Neural progenitor cell (in vitro differentiated cells): Measurements from ENCODE around the gene OR13J1. TPM values are rescaled to one million over a fixed set of nuclear protein-coding genes. Genes with fewer than 3 reads are reported as not detected.

Experiments used
- DNase-seq: peaks from one replicate; pipeline ENCODE4 v3.0.0-alpha.2; 2016; ENCODE audit warnings: low spot score
- H2AFZ ChIP-seq: fragments of 200-600 bp; sonication (generic); replicated peaks from 2 replicates; pipeline ENCODE4 v1.6.1; 2016; ENCODE audit warnings: antibody characterized with exemption
- H3F3A ChIP-seq: fragments of 200-600 bp; sonication (generic); 2 replicates; pipeline ENCODE4 v1.6.1; 2016; ENCODE audit warnings: antibody characterized with exemption, low read depth
- H3K27ac ChIP-seq: fragments of 200-600 bp; sonication (generic); 2 replicates; pipeline ENCODE4 v1.5.1; 2016; ENCODE audit warnings: mild to moderate bottlenecking
- H3K27me3 ChIP-seq: fragments of 200-600 bp; sonication (generic); 2 replicates; pipeline ENCODE4 v1.6.1; 2016; ENCODE audit warnings: mild to moderate bottlenecking, moderate library complexity
- H3K36me3 ChIP-seq: fragments of 200-600 bp; sonication (generic); 2 replicates; pipeline ENCODE4 v1.5.1; 2016
- H3K4me1 ChIP-seq: fragments of 200-600 bp; sonication (generic); 2 replicates; pipeline ENCODE4 v1.6.1; 2016; ENCODE audit warnings: mixed run types
- H3K4me2 ChIP-seq: fragments of 200-600 bp; sonication (generic); 2 replicates; pipeline ENCODE4 v1.6.1; 2016
- H3K4me3 ChIP-seq: fragments of 200-600 bp; sonication (generic); 2 replicates; pipeline ENCODE4 v1.5.1; 2016
- H3K79me2 ChIP-seq: fragments of 200-600 bp; sonication (generic); 2 replicates; pipeline ENCODE4 v1.6.1; 2016; ENCODE audit warnings: low read depth
- H3K9ac ChIP-seq: fragments of 200-600 bp; sonication (generic); 2 replicates; pipeline ENCODE4 v1.6.1; 2016
- H3K9me3 ChIP-seq: fragments of 200-600 bp; sonication (generic); 2 replicates; pipeline ENCODE4 v1.5.1; 2016; ENCODE audit warnings: low read depth
- H4K20me1 ChIP-seq: fragments of 200-600 bp; sonication (generic); 2 replicates; pipeline ENCODE4 v1.6.1; 2016; ENCODE audit warnings: low read depth
- H3K27ac Mint-ChIP-seq: 3 replicates; pipeline ENCODE4 v1.8.0; 2021; ENCODE audit warnings: mixed read lengths
- H3K27me3 Mint-ChIP-seq: 2 replicates; pipeline ENCODE4 v1.8.0; 2022; ENCODE audit warnings: low read depth, mild to moderate bottlenecking, inconsistent platforms, moderate library complexity, mixed read lengths; ENCODE audit not compliant: insufficient read depth
- H3K36me3 Mint-ChIP-seq: 3 replicates; pipeline ENCODE4 v1.8.0; 2021; ENCODE audit warnings: mixed read lengths
- H3K4me1 Mint-ChIP-seq: 3 replicates; pipeline ENCODE4 v1.8.0; 2021; ENCODE audit warnings: mixed read lengths
- H3K4me3 Mint-ChIP-seq: 3 replicates; pipeline ENCODE4 v1.8.0; 2021; ENCODE audit warnings: mild to moderate bottlenecking, moderate library complexity, mixed read lengths
- H3K9me3 Mint-ChIP-seq: 3 replicates; pipeline ENCODE4 v1.8.0; 2020; ENCODE audit warnings: mixed read lengths
- EZH2 ChIP-seq: fragments of 200-600 bp; sonication (generic); IDR thresholded peaks from 2 replicates; pipeline ENCODE4 v1.6.1; 2017; ENCODE audit warnings: antibody characterized with exemption, mild to moderate bottlenecking, moderate library complexity
- EZH2phosphoT487 ChIP-seq: fragments of 200-600 bp; sonication (generic); IDR thresholded peaks from 2 replicates; pipeline ENCODE4 v1.6.1; 2017; ENCODE audit warnings: antibody characterized with exemption
- total RNA-seq: library from RNA; depleted of rRNA; stranded (reverse); fragments of >200 nt; gene quantifications from 2 replicates; pipeline ENCODE4 v1.2.3, GENCODE V29; 2015; ENCODE audit warnings: low replicate concordance
- TF ChIP-seq, protein P1 (sequence below): fragments of 200-600 bp; sonication (generic); IDR thresholded peaks from 2 replicates; pipeline ENCODE4 v1.5.1; 2017; ENCODE audit warnings: antibody characterized with exemption, mild to moderate bottlenecking

Gene OR13J1
- total RNA-seq, 1 donor from 2014 or later, result not detected

- H3K4me3 ChIP-seq, result no peak overlapping the region
- TF ChIP-seq, protein P1, sequence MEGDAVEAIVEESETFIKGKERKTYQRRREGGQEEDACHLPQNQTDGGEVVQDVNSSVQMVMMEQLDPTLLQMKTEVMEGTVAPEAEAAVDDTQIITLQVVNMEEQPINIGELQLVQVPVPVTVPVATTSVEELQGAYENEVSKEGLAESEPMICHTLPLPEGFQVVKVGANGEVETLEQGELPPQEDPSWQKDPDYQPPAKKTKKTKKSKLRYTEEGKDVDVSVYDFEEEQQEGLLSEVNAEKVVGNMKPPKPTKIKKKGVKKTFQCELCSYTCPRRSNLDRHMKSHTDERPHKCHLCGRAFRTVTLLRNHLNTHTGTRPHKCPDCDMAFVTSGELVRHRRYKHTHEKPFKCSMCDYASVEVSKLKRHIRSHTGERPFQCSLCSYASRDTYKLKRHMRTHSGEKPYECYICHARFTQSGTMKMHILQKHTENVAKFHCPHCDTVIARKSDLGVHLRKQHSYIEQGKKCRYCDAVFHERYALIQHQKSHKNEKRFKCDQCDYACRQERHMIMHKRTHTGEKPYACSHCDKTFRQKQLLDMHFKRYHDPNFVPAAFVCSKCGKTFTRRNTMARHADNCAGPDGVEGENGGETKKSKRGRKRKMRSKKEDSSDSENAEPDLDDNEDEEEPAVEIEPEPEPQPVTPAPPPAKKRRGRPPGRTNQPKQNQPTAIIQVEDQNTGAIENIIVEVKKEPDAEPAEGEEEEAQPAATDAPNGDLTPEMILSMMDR, result no peak
- TF ChIP-seq EZH2 (no peak), EZH2phosphoT487 (no peak)
- Mint-ChIP-seq H3K36me3 (no peaks in the 10 kb centered on the region), H3K4me1 (peaks cover 47% of the 10 kb centered on the region), H3K27me3 (no peaks in the 10 kb centered on the region), H3K4me3 (no peak overlapping the region), H3K27ac (peak overlapping the region; percentile 50), H3K9me3 (no peaks in the 10 kb centered on the region)
- peaks cover 17% of the 10 kb centered on the region for H3K27me3 ChIP-seq
- no peak overlapping the region for H3K27ac ChIP-seq
- no peak overlapping the region for H3K4me2 ChIP-seq
- H3K9me3 ChIP-seq, result no peaks in the 10 kb centered on the region
- H2AFZ ChIP-seq, result no peak overlapping the region
- no peaks in the 10 kb centered on the region for H4K20me1 ChIP-seq
- H3K79me2 ChIP-seq, result no peaks in the 10 kb centered on the region
- peaks cover 7% of the 10 kb centered on the region for H3F3A ChIP-seq
- no peaks in the 10 kb centered on the region for H3K36me3 ChIP-seq
- no peak for DNase-seq
- H3K9ac ChIP-seq, result no peak overlapping the region
- peaks cover 22% of the 10 kb centered on the region for H3K4me1 ChIP-seq
Measured at GRCh38 chr9:35905051-35905781, 35.0 kb upstream of the OR13J1 start.

- no peak for DNase-seq
- Histone ChIP-seq H3K36me3 (no peaks in the 10 kb centered on the region), H3K27me3 (peaks cover 17% of the 10 kb centered on the region), H4K20me1 (no peaks in the 10 kb centered on the region), H3F3A (peaks cover 7% of the 10 kb centered on the region), H3K4me3 (no peak overlapping the region), H2AFZ (no peak overlapping the region), H3K9ac (no peak overlapping the region), H3K9me3 (no peaks in the 10 kb centered on the region), H3K27ac (no peak overlapping the region), H3K4me1 (peaks cover 22% of the 10 kb centered on the region), H3K79me2 (no peaks in the 10 kb centered on the region), H3K4me2 (no peak overlapping the region)
- no peaks in the 10 kb centered on the region for H3K36me3 Mint-ChIP-seq
- peaks cover 44% of the 10 kb centered on the region for H3K4me1 Mint-ChIP-seq
- no peaks in the 10 kb centered on the region for H3K9me3 Mint-ChIP-seq
- no peak overlapping the region for H3K4me3 Mint-ChIP-seq
- no peak for TF ChIP-seq EZH2phosphoT487
- TF ChIP-seq EZH2, result no peak
- TF ChIP-seq, protein P1, result no peak
- no peaks in the 10 kb centered on the region for H3K27me3 Mint-ChIP-seq
- H3K27ac Mint-ChIP-seq, result peak overlapping the region; percentile 57
Measured at GRCh38 chr9:35904338-35904737, 34.1 kb upstream of the OR13J1 start.

- no peak for TF ChIP-seq EZH2phosphoT487
- TF ChIP-seq, protein P1, result peak; percentile 80
- peak; percentile 67 for DNase-seq
Measured at GRCh38 chr9:35903049-35903448, 32.8 kb upstream of the OR13J1 start.

More at GRCh38 chr9:35903049-35903448, 32.8 kb upstream of the OR13J1 start:
- H3K4me1 Mint-ChIP-seq, result peaks cover 31% of the 10 kb centered on the region
- H3K9me3 Mint-ChIP-seq, result no peaks in the 10 kb centered on the region
- no peak overlapping the region for H3K4me3 Mint-ChIP-seq
- no peaks in the 10 kb centered on the region for H3K9me3 ChIP-seq
- no peak overlapping the region for H3K27ac ChIP-seq
- no peaks in the 10 kb centered on the region for H4K20me1 ChIP-seq
- H3K36me3 ChIP-seq, result no peaks in the 10 kb centered on the region
- no peak overlapping the region for H3K4me3 ChIP-seq
- peaks cover 7% of the 10 kb centered on the region for H3F3A ChIP-seq
- peaks cover 27% of the 10 kb centered on the region for H3K27me3 ChIP-seq
- no peaks in the 10 kb centered on the region for H3K27me3 Mint-ChIP-seq
- H3K4me1 ChIP-seq, result peaks cover 13% of the 10 kb centered on the region
- no peaks in the 10 kb centered on the region for H3K79me2 ChIP-seq
- H3K9ac ChIP-seq, result no peak overlapping the region
- H2AFZ ChIP-seq, result no peak overlapping the region
- no peak overlapping the region for H3K4me2 ChIP-seq
- no peak overlapping the region for H3K27ac Mint-ChIP-seq
- H3K36me3 Mint-ChIP-seq, result no peaks in the 10 kb centered on the region
